Measurements from ENCODE around the gene CNN3.

The CNN3 gene

DNA sequence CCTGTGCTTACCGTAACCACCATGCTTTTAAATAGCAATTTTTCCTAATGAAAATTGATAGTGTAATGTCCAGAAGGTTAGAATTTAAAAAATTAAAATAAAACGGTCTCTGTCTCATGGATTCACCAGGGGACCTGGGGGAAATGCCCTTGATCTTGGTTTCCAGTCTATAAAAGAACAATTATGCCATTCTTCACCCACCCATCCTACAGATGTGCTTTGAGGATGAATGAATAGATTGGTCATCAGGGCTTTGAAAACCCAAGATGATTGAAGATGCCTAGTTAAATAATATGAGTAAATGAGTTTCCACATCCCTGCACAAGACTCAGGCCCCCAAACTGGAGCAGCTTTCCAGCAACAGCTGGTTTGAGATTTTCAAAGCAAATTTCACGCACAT is 38.7 kb downstream of the CNN3 start:
- TF ChIP-seq, protein P1, sequence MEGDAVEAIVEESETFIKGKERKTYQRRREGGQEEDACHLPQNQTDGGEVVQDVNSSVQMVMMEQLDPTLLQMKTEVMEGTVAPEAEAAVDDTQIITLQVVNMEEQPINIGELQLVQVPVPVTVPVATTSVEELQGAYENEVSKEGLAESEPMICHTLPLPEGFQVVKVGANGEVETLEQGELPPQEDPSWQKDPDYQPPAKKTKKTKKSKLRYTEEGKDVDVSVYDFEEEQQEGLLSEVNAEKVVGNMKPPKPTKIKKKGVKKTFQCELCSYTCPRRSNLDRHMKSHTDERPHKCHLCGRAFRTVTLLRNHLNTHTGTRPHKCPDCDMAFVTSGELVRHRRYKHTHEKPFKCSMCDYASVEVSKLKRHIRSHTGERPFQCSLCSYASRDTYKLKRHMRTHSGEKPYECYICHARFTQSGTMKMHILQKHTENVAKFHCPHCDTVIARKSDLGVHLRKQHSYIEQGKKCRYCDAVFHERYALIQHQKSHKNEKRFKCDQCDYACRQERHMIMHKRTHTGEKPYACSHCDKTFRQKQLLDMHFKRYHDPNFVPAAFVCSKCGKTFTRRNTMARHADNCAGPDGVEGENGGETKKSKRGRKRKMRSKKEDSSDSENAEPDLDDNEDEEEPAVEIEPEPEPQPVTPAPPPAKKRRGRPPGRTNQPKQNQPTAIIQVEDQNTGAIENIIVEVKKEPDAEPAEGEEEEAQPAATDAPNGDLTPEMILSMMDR (IDR thresholded peaks at IDR 0.05; ENCODE audit: low read length, missing control alignments), result no peak

DNA sequence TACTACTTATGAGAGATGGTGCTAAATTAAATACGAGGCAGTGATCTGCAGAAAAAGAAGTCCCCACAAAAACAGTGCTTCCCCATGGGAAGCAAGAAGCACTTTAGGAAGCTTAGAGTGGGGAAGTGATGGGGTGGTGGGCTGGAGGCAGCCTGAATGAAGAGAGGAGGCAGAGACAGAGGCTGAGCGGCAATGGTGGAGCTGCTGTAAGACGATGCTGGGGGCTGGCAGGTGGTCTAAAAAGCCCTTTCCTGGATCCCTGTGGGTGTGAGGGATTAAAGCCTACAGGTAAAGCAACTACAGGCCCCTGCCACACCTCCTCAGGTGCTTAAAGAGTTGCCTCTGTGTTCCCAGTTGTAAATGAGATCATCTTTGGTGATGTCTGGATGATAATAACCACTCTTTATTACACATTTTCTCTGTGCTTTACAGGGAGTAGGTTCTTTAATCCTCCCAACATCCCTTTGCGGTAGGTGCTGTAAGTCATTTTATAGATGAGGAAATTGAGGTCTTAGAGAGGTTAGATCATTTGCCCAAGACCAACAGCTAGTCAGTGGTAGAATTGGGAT is 39.2 kb downstream of the CNN3 start:
- DNase-seq (ENCODE audit: low read depth), result no peak
- TF ChIP-seq, protein P1 (IDR thresholded peaks at IDR 0.05; ENCODE audit: low read length, missing control alignments), result no peak
- no peak overlapping the region for H3K4me3 ChIP-seq (replicated peaks; ENCODE audit: low read depth, low read length)

More for the DNA sequence above, 38.7 kb downstream of the CNN3 start:
- no peak for DNase-seq (ENCODE audit: low read depth)
- H3K4me3 ChIP-seq (replicated peaks; ENCODE audit: low read depth, low read length), result no peak overlapping the region

DNA sequence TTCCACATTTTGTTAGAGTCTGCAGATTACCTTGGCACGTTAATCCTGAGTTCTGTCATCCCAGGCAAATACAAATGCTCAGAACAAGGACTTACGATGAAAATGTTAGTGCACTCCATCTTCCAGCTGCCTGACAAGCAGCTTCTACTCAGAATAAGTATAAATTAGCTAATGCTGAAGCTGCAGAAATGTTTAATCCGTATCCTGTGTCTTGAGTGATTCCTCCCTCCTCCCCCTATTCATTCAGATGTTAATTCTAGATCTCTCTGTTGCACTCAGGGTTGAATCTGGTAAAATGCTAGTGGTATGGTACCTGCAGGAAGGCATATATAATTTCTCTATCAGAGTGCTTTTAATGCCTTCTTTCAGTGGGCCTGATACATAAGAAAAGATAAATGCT is 39.8 kb downstream of the CNN3 start:
- no peak for DNase-seq (ENCODE audit: low read depth)
- TF ChIP-seq, protein P1 (IDR thresholded peaks at IDR 0.05; ENCODE audit: low read length, missing control alignments), result no peak
- no peak overlapping the region for H3K4me3 ChIP-seq (replicated peaks; ENCODE audit: low read depth, low read length)

DNA sequence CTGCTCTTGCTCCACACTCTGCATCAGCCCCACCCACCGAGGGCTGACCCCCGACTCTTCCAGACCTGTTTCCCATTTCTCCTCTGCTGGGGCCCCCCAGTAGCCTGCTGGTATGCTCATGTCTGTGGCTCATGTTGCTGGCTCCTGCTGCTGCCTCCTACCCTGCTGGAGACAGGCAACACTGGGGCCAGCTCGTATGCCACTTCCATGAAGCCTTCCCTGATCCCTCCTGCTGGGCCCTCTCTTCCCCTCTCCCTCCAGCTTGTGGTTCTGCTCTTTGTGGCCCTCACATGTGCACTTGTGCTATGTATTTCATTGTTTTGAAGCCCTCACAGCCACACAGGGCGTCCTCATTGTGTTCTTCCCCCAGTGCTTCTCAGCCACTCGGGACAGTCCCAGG is 40.5 kb downstream of the CNN3 start:
- TF ChIP-seq, protein P1 (IDR thresholded peaks at IDR 0.05; ENCODE audit: low read length, missing control alignments), result no peak
- no peak for DNase-seq (ENCODE audit: low read depth)
- no peak overlapping the region for H3K4me3 ChIP-seq (replicated peaks; ENCODE audit: low read depth, low read length)

DNA sequence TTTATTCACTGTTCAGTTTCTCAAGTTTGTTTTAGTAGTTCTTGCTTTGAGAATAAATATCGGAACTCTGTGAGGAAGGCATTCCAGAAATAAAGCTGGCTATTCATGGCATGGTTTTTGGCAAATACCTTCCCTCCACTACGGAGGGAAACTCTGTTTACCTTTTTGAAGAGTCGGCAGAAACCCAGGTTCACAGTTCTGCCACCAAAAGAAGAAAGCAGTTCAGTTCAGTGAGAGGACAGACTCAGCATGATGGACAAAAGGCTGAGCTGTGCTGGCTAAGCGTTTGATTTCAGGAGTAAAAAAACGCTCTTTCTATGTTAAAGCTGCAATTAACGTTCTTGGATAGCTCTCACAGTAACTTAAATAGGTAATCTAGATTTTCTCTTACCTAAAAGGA is 42.4 kb downstream of the CNN3 start:
- DNase-seq (ENCODE audit: low read depth), result no peak
- TF ChIP-seq, protein P1 (IDR thresholded peaks at IDR 0.05; ENCODE audit: low read length, missing control alignments), result no peak
- H3K4me3 ChIP-seq (replicated peaks; ENCODE audit: low read depth, low read length), result no peak overlapping the region

DNA sequence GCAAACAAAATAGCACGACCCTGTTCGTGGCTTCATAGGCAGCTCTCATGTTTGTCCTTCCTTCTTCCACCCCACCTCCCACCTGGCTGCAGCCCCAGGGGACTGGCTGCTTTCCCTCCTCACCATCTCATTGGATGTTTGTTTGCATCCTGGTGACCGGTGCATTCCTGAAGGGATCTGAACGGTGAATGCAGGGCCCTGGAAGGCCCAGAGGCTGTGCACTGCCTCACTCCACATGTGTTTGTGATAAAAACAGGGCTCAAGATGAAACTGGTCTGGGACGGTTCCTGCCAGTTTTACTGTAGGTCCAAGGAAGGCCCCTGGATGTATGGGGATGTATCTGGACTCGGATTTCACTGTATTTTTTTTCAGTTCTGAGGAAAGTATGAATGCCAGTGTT is 42.8 kb downstream of the CNN3 start:
- DNase-seq (ENCODE audit: low read depth), result peak; percentile 41
- TF ChIP-seq, protein P1 (IDR thresholded peaks at IDR 0.05; ENCODE audit: low read length, missing control alignments), result no peak
- H3K4me3 ChIP-seq (replicated peaks; ENCODE audit: low read depth, low read length), result no peak overlapping the region

DNA sequence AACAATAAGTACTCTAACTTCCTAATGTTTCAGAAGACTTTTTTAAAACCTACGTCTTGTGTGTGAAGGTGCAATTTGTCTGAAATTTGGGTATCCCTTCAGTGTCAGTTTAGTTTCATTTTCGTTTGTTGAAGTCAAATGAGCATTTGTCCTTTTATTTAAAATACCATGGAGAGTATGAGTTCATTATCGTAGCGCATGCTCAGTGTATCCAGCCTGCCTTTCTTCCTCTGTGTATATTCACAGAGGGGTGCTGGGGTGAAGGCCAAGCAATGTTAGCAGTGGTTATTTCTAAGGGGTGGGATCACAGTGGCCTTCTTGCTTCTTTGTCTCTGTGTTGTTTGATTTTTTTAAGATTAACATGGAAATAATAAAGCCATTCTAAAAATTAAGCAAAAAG is 43.2 kb downstream of the CNN3 start:
- TF ChIP-seq, protein P1 (IDR thresholded peaks at IDR 0.05; ENCODE audit: low read length, missing control alignments), result no peak
- DNase-seq (ENCODE audit: low read depth), result peak; percentile 50
- no peak overlapping the region for H3K4me3 ChIP-seq (replicated peaks; ENCODE audit: low read depth, low read length)

Data from fibroblast of pulmonary artery (primary cell).